ENCODE results near the gene H6PD. TPM values are rescaled to one million over a fixed set of nuclear protein-coding genes. Genes with fewer than 3 reads are reported as not detected.

The H6PD gene
- total and polyA plus RNA-seq, 4 donors = 28.9 to 134 (median 56.8) TPM

GRCh38 chr1:9246841-9247785, 12.5 kb downstream of the H6PD start:
- no peak for DNase-seq (ENCODE audit: low spot score)
- Histone ChIP-seq H3K9ac (ENCODE audit: low read depth in 1 of 2, low read length in 2 of 2) (peak overlapping the region in 1 of 2 donors; percentile 22), H3K27ac (ENCODE audit: low read depth in 1 of 2, low read length in 2 of 2) (peak overlapping the region; percentile 23 to 68), H3K9me3 (ENCODE audit: control insufficient read depth in 4 of 4, low read length in 3 of 4) (no peaks in the 10 kb centered on the region), H3K27me3 (ENCODE audit: control insufficient read depth in 4 of 4, insufficient read depth in 4 of 4, low read length in 3 of 4) (no peaks in the 10 kb centered on the region), H3K4me3 (ENCODE audit: low read depth in 1 of 3, low read length in 3 of 3) (no peak overlapping the region), H3K4me1 (ENCODE audit: control insufficient read depth in 4 of 4, insufficient read depth in 4 of 4, low read length in 3 of 4) (peaks cover 37 to 93% (median 86%) of the 10 kb centered on the region in 4 donors), H3K36me3 (ENCODE audit: control insufficient read depth in 4 of 4, insufficient read depth in 3 of 4, low read depth in 1 of 4, low read length in 3 of 4) (peaks cover 4 to 29% (median 22%) of the 10 kb centered on the region in 4 donors)
- TF ChIP-seq ZBTB33 (IDR thresholded peaks at IDR 0.05) (no peak), EGR1 (IDR thresholded peaks at IDR 0.05; ENCODE audit: low read depth in 2 of 2) (no peak), JUND (IDR thresholded peaks at IDR 0.05) (no peak), NR2F2 (IDR thresholded peaks at IDR 0.05) (no peak), YY1 (IDR thresholded peaks at IDR 0.05) (no peak), FOXA2 (IDR thresholded peaks at IDR 0.05) (no peak), RAD21 (IDR thresholded peaks at IDR 0.05) (no peak), MAX (IDR thresholded peaks at IDR 0.05) (no peak), TAF1 (conservative IDR thresholded peaks at IDR 0.05) (no peak), CTCF (IDR thresholded peaks at IDR 0.05; ENCODE audit: low read depth, low read length, missing input control) (no peak), SP1 (IDR thresholded peaks at IDR 0.05) (no peak), HNF4G (IDR thresholded peaks at IDR 0.05) (no peak)
- WGBS = 86% methylated on average over 41 of the region's 41 CpGs

GRCh38 chr1:9247894-9248293, 13.3 kb downstream of the H6PD start:
- no peak overlapping the region for H3K9ac ChIP-seq (ENCODE audit: low read depth in 1 of 2, low read length in 2 of 2)
- peaks cover 37 to 98% (median 90%) of the 10 kb centered on the region in 4 donors for H3K4me1 ChIP-seq (ENCODE audit: control insufficient read depth in 4 of 4, insufficient read depth in 4 of 4, low read length in 3 of 4)
- no peaks in the 10 kb centered on the region for H3K27me3 ChIP-seq (ENCODE audit: control insufficient read depth in 4 of 4, insufficient read depth in 4 of 4, low read length in 3 of 4)
- WGBS = 45% methylated on average over 18 of the region's 18 CpGs
- peaks cover 4 to 29% (median 24%) of the 10 kb centered on the region in 4 donors for H3K36me3 ChIP-seq (ENCODE audit: control insufficient read depth in 4 of 4, insufficient read depth in 3 of 4, low read depth in 1 of 4, low read length in 3 of 4)
- peak overlapping the region; percentile 3 to 68 for H3K27ac ChIP-seq (ENCODE audit: low read depth in 1 of 2, low read length in 2 of 2)
- TF ChIP-seq FOXA1 (IDR thresholded peaks at IDR 0.05) (no peak), HNF4A (conservative IDR thresholded peaks at IDR 0.05) (peak in 1 of 2 donors; percentile 4)
- no peak overlapping the region for H3K4me3 ChIP-seq (ENCODE audit: low read depth in 1 of 3, low read length in 3 of 3)
- no peak for DNase-seq (ENCODE audit: low spot score)
- no peaks in the 10 kb centered on the region for H3K9me3 ChIP-seq (ENCODE audit: control insufficient read depth in 4 of 4, low read length in 3 of 4)

Measured in liver (tissue), 9 donors.